HepG2 (cell line): ENCODE results near the gene THRSP. TPM values are rescaled to one million over a fixed set of nuclear protein-coding genes. Genes with fewer than 3 reads are reported as not detected.
A peak's percentile ranks its signal among the peaks of the same experiment; 100 is the strongest.

ENCODE experiments used
- BRCA1 ChIP-seq: sonication (generic); formaldehyde crosslinking; IDR thresholded peaks from 2 replicates; pipeline ENCODE4 v1.4.0; 2020; ENCODE audit warnings: missing genetic modification reagents
- MBNL3 ChIP-seq: fragments of 250-450 bp; sonication (Bioruptor Pico); conservative IDR thresholded peaks from 2 replicates; pipeline ENCODE4 v1.8.0; 2022; ENCODE audit warnings: mild to moderate bottlenecking, inconsistent platforms
- MED1 ChIP-seq: sonication (generic); formaldehyde crosslinking; IDR thresholded peaks from 2 replicates; pipeline ENCODE4 v1.4.0; 2020; ENCODE audit warnings: missing genetic modification reagents
- MEIS2 ChIP-seq: sonication (generic); formaldehyde crosslinking; IDR thresholded peaks from 2 replicates; pipeline ENCODE4 v1.9.0; 2021; ENCODE audit warnings: mild to moderate bottlenecking, missing genetic modification reagents
- MXD4 ChIP-seq: IDR thresholded peaks from 2 replicates; pipeline ENCODE4 v1.6.1; 2016; ENCODE audit warnings: mild to moderate bottlenecking, missing biosample characterization, missing genetic modification reagents
- NFE2 ChIP-seq: sonication (generic); formaldehyde crosslinking; IDR thresholded peaks from 2 replicates; pipeline ENCODE4 v1.4.0; 2020; ENCODE audit warnings: missing genetic modification reagents
- POGZ ChIP-seq: sonication (generic); formaldehyde crosslinking; IDR thresholded peaks from 2 replicates; pipeline ENCODE4 v1.4.0; 2020; ENCODE audit warnings: mild to moderate bottlenecking, missing genetic modification reagents
- PRDM10 ChIP-seq: sonication (generic); formaldehyde crosslinking; IDR thresholded peaks from 2 replicates; pipeline ENCODE4 v1.4.0; 2020; ENCODE audit warnings: low read depth, missing genetic modification reagents
- PRPF4 ChIP-seq: fragments of 200-400 bp; formaldehyde crosslinking; IDR thresholded peaks from 2 replicates; pipeline ENCODE4 v1.6.1; 2016; ENCODE audit warnings: low read length, low read depth; ENCODE audit not compliant: poor library complexity, severe bottlenecking
- RARG ChIP-seq: sonication (generic); formaldehyde crosslinking; IDR thresholded peaks from 2 replicates; pipeline ENCODE4 v1.4.0; 2020; ENCODE audit warnings: low read depth, mild to moderate bottlenecking, missing genetic modification reagents
- SOX5 ChIP-seq: IDR thresholded peaks from 2 replicates; pipeline ENCODE4 v1.6.1; 2016; ENCODE audit warnings: borderline replicate concordance
- ZBTB26 ChIP-seq: IDR thresholded peaks from 2 replicates; pipeline ENCODE4 v1.6.1; 2016; ENCODE audit warnings: missing compliant biosample characterization, missing genetic modification reagents, borderline replicate concordance
- ZNF121 ChIP-seq: sonication (generic); formaldehyde crosslinking; IDR thresholded peaks from 2 replicates; pipeline ENCODE4 v1.5.0; 2020; ENCODE audit warnings: mild to moderate bottlenecking, missing genetic modification reagents
- ZNF281 ChIP-seq: sonication (generic); formaldehyde crosslinking; IDR thresholded peaks from 2 replicates; pipeline ENCODE4 v1.4.0; 2020; ENCODE audit warnings: missing genetic modification reagents, borderline replicate concordance
- ZNF564 ChIP-seq: sonication (generic); formaldehyde crosslinking; IDR thresholded peaks from 2 replicates; pipeline ENCODE4 v1.8.1; 2023; ENCODE audit warnings: mild to moderate bottlenecking, missing genetic modification reagents
- ZNF710 ChIP-seq: sonication (generic); formaldehyde crosslinking; IDR thresholded peaks from 2 replicates; pipeline ENCODE4 v1.5.0; 2020; ENCODE audit warnings: mild to moderate bottlenecking, missing genetic modification reagents, borderline replicate concordance
- ZNF850 ChIP-seq: sonication (generic); formaldehyde crosslinking; conservative IDR thresholded peaks from 2 replicates; pipeline ENCODE4 v1.9.0; 2021; ENCODE audit warnings: mild to moderate bottlenecking, missing genetic modification reagents
- ZNF878 ChIP-seq: sonication (generic); formaldehyde crosslinking; IDR thresholded peaks from 2 replicates; pipeline ENCODE4 v1.8.1; 2023; ENCODE audit warnings: mild to moderate bottlenecking, missing genetic modification reagents, moderate library complexity
- polyA plus RNA-seq, 8 experiments: library from polyadenylated mRNA; depleted of rRNA in 3 of 8; stranded (reverse) in 7 of 8; unstranded in 1 of 8; fragments of >200 nt; fragmentation: Illumina TruSeq in 4 of 8; extraction: Trizol in 4 of 8; gene quantifications; 2 replicates each; pipeline versions ENCODE4 v1.2.1 to v1.2.3, GENCODE V29; 2011 to 2016; ENCODE audit warnings: low read depth in 4 of 8, missing spikeins in 1 of 8, mixed read lengths in 1 of 8; ENCODE audit not compliant: insufficient read depth in 1 of 8
- total RNA-seq, 5 experiments: library from RNA; depleted of rRNA; stranded (reverse); fragments of >200 nt; fragmentation: Illumina TruSeq; extraction: Trizol; gene quantifications; 2 replicates each; pipeline ENCODE4 v1.2.3, GENCODE V29; 2016; ENCODE audit warnings: low read depth in 1 of 5

Gene THRSP
- total and polyA plus RNA-seq, 2 of the 13 experiments (the other 11 are each of a cell fraction or from before 2014, with no cell fraction given): 0.13 to 0.58 TPM

- TF ChIP-seq ZNF121 (CRISPR knock-in tag) (peak; percentile 23; the same call in 1 of the 2 replicates), ZNF564 (CRISPR knock-in tag) (no peak), PRDM10 (CRISPR knock-in tag) (no peak), ZNF878 (CRISPR knock-in tag) (no peak), ZNF281 (CRISPR knock-in tag) (no peak), MXD4 (CRISPR knock-in tag) (no peak), MBNL3 (CRISPR knock-in tag) (no peak), MEIS2 (CRISPR knock-in tag) (0 out of 2 replicates have a peak, but pooled peaks have one; percentile 27), ZNF710 (CRISPR knock-in tag) (no peak), PRPF4 (no peak), BRCA1 (no peak), NFE2 (CRISPR knock-in tag) (no peak), MED1 (CRISPR knock-in tag) (peak; percentile 52; the same call in 1 of the 2 replicates), SOX5 (CRISPR knock-in tag) (no peak), ZBTB26 (CRISPR knock-in tag) (no peak), RARG (CRISPR knock-in tag) (no peak), POGZ (CRISPR knock-in tag) (0 out of 2 replicates have a peak, but pooled peaks have one; percentile 16), ZNF850 (CRISPR knock-in tag) (no peak)
Measured at GRCh38 chr11:78061088-78061920, 2.4 kb upstream of the THRSP start (continued).
